K562 (cell line): ENCODE data around the gene NDUFA5. TPM values are rescaled to one million over a fixed set of nuclear protein-coding genes. Genes with fewer than 3 reads are reported as not detected.

ENCODE experiments used
- CBX2 ChIP-seq: fragments of 200-600 bp; sonication (generic); IDR thresholded peaks from one replicate; pipeline ENCODE4 v1.6.1; 2012; ENCODE audit warnings: mild to moderate bottlenecking, low read length, inconsistent platforms; ENCODE audit not compliant: insufficient read depth, poor library complexity, severe bottlenecking
- CBX3 ChIP-seq, 2 experiments: IDR thresholded peaks; 1 replicate in 1 of 2; 2 replicates in 1 of 2; pipeline ENCODE4 v1.6.1; 2012; ENCODE audit warnings: inconsistent platforms in 2 of 2, low read length in 2 of 2, borderline replicate concordance in 1 of 2, control low read depth in 1 of 2
- DPF2 ChIP-seq: fragments of 450-650 bp; IDR thresholded peaks from 2 replicates; pipeline ENCODE4 v1.6.1; 2016
- ELF4 ChIP-seq: fragments of 450-650 bp; formaldehyde crosslinking; IDR thresholded peaks from 2 replicates; pipeline ENCODE4 v1.4.0; 2022; ENCODE audit warnings: missing genetic modification characterization
- ETV6 ChIP-seq, 3 experiments: fragments of 150-350 bp in 1 of 3; sonication (generic) in 1 of 3; formaldehyde crosslinking in 1 of 3; IDR thresholded peaks; 2 replicates each; pipeline versions ENCODE4 v1.6.1 to v1.8.0; 2014 to 2022; ENCODE audit warnings: borderline replicate concordance in 2 of 3, low read depth in 2 of 3, antibody characterized with exemption in 1 of 3, low read length in 1 of 3, mild to moderate bottlenecking in 1 of 3, missing genetic modification reagents in 1 of 3
- FUS ChIP-seq: fragments of 200-400 bp; formaldehyde crosslinking; optimal IDR thresholded peaks from 2 replicates; pipeline ENCODE3; 2017; ENCODE audit warnings: low read depth, low read length
- HIVEP1 ChIP-seq: fragments of 250-450 bp; sonication (Bioruptor Pico); IDR thresholded peaks from 2 replicates; pipeline ENCODE4 v1.4.0; 2020; ENCODE audit warnings: mild to moderate bottlenecking
- HMGN3 ChIP-seq: IDR thresholded peaks from 2 replicates; pipeline ENCODE4 v1.6.1; 2011; ENCODE audit warnings: borderline replicate concordance, low read depth, mild to moderate bottlenecking, mixed read lengths, low read length; ENCODE audit not compliant: insufficient read length; ENCODE audit errors: extremely low read depth
- KLF6 ChIP-seq: fragments of 250-450 bp; sonication (Bioruptor Pico); IDR thresholded peaks from 2 replicates; pipeline ENCODE4 v1.4.0; 2020; ENCODE audit warnings: mild to moderate bottlenecking, moderate library complexity, borderline replicate concordance
- NFIX ChIP-seq: fragments of 250-450 bp; sonication (Bioruptor Pico); IDR thresholded peaks from 2 replicates; pipeline ENCODE4 v1.4.0; 2020; ENCODE audit warnings: low read depth, mild to moderate bottlenecking, moderate library complexity
- RAD51 ChIP-seq: fragments of 450-650 bp; IDR thresholded peaks from 2 replicates; pipeline ENCODE4 v1.7.1; 2016; ENCODE audit warnings: low read depth, mild to moderate bottlenecking, borderline replicate concordance
- RBM15 ChIP-seq: fragments of 200-400 bp; formaldehyde crosslinking; IDR thresholded peaks from 2 replicates; pipeline ENCODE4 v1.6.1; 2018; ENCODE audit warnings: mild to moderate bottlenecking, low read length, moderate library complexity; ENCODE audit not compliant: insufficient read depth
- RBM39 ChIP-seq: fragments of 200-400 bp; formaldehyde crosslinking; optimal IDR thresholded peaks from 2 replicates; pipeline ENCODE3; 2018; ENCODE audit warnings: low read depth, low read length
- SMAD4 ChIP-seq: fragments of 250-450 bp; sonication (Bioruptor Pico); conservative IDR thresholded peaks from 2 replicates; pipeline ENCODE4 v1.8.0; 2021; ENCODE audit warnings: inconsistent platforms, mild to moderate bottlenecking, moderate library complexity
- SMC3 ChIP-seq: conservative IDR thresholded peaks from 2 replicates; pipeline ENCODE4 v1.6.1; 2011; ENCODE audit warnings: low read depth, low read length, improper control_type of control experiment; ENCODE audit not compliant: insufficient read depth
- SNIP1 ChIP-seq: fragments of 450-650 bp; IDR thresholded peaks from 2 replicates; pipeline ENCODE4 v1.7.1; 2017; ENCODE audit warnings: low read depth, mild to moderate bottlenecking
- SOX6 ChIP-seq: fragments of 450-650 bp; IDR thresholded peaks from 2 replicates; pipeline ENCODE4 v1.6.1; 2014; ENCODE audit warnings: mild to moderate bottlenecking
- SRSF7 ChIP-seq: fragments of 200-400 bp; formaldehyde crosslinking; optimal IDR thresholded peaks from 2 replicates; pipeline ENCODE3; 2017; ENCODE audit warnings: mild to moderate bottlenecking, low read depth, low read length
- TAF7 ChIP-seq: fragments of 450-650 bp; IDR thresholded peaks from 2 replicates; pipeline ENCODE4 v1.6.1; 2016; ENCODE audit warnings: missing genetic modification characterization, missing compliant biosample characterization
- TEAD2 ChIP-seq: fragments of 450-650 bp; IDR thresholded peaks from 2 replicates; pipeline ENCODE4 v1.6.1; 2016; ENCODE audit warnings: missing genetic modification characterization, control low read depth, missing compliant biosample characterization
- ZEB2 ChIP-seq: fragments of 450-650 bp; IDR thresholded peaks from 2 replicates; pipeline ENCODE4 v1.6.1; 2016
- ZNF124 ChIP-seq: sonication (generic); formaldehyde crosslinking; IDR thresholded peaks from 2 replicates; pipeline ENCODE4 v1.8.1; 2022; ENCODE audit warnings: missing genetic modification reagents
- polyA plus RNA-seq, 8 experiments: library from polyadenylated mRNA; depleted of rRNA in 4 of 8; stranded (reverse) in 5 of 8; unstranded in 3 of 8; fragments of >200 nt; fragmentation: Nextera tagmentation in 2 of 8; fragmentation: Illumina TruSeq in 1 of 8; extraction: Ambion mirVana in 2 of 8; extraction: Trizol in 1 of 8; gene quantifications; 2 replicates each; pipeline versions ENCODE4 v1.2.1 to v1.2.3, GENCODE V29; 2011 to 2014; ENCODE audit warnings: inconsistent platforms in 1 of 8, missing spikeins in 1 of 8
- total RNA-seq, 7 experiments: library from RNA; depleted of rRNA in 6 of 7; stranded (reverse); fragments of >200 nt in 6 of 7; fragmentation: Illumina TruSeq in 2 of 7; extraction: Trizol in 2 of 7; gene quantifications; 2 replicates each; pipeline versions ENCODE4 v1.2.1 to v1.2.3, GENCODE V29; 2011 to 2021; ENCODE audit warnings: low replicate concordance in 1 of 7
- TF ChIP-seq, protein P1 (sequence below): sonication (generic); formaldehyde crosslinking; IDR thresholded peaks from 2 replicates; pipeline ENCODE4 v1.8.0; 2023; ENCODE audit warnings: mild to moderate bottlenecking, missing genetic modification reagents
- TF ChIP-seq, protein P2 (sequence below): fragments of 250-450 bp; sonication (Bioruptor Pico); IDR thresholded peaks from 2 replicates; pipeline ENCODE4 v1.5.0; 2020; ENCODE audit warnings: mild to moderate bottlenecking
- TF ChIP-seq, protein P3 (sequence below): fragments of 250-450 bp; sonication (Bioruptor Pico); IDR thresholded peaks from 2 replicates; pipeline ENCODE4 v1.8.0; 2022; ENCODE audit warnings: inconsistent platforms

Gene NDUFA5
- total and polyA plus RNA-seq, 9 of the 15 experiments (the other 6 are each of a cell fraction or from before 2014, with no cell fraction given), result 155 to 677 (median 269) TPM

DNA sequence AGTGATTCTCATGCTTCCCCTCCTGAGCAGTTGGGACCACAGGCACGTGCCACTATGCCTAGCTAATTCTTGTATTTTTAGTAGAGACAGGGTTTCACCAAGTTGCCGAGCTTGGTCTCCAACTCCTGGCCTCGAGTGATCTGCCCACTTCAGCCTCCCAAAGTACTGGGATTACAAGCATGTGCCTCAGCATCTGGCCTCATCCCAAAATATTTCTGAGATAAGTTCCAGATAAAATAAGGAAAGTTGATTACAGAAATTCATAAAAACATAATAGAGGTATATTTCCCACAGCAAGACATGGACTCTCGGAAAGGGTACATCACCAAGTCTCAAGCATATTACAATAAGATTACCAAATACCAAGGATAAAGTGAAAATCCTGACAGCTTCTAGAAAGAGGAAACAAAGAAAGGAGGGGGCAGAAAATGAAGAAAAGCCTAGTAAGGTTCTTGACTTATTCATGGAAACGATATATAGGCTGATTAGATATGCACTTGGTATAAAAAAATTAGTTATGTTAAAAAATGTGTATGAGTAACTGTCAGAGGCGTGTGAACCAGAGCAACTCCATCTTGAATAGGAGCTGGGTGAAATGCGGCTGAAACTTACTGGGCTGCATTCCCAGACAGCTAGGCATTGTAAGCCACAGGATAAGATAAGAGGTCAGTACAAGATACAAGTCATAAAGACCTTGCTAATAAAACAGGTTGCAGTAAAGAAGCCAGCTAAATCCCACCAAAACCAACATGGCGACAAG lies 58.2 kb downstream of the NDUFA5 start (continued):
- TF ChIP-seq SMAD4 (CRISPR knock-in tag) (peak; percentile 99), ETV6 (IDR thresholded peaks at IDR 0.05; ENCODE audit: borderline replicate concordance in 1 of 2, low read depth in 2 of 2, low read length in 1 of 2) (no peak), ETV6 (CRISPR knock-in tag; IDR thresholded peaks at IDR 0.05; ENCODE audit: borderline replicate concordance) (no peak), ZNF124 (CRISPR knock-in tag) (no peak), NFIX (CRISPR knock-in tag) (peak; percentile 50), SRSF7 (no peak), SMC3 (no peak), HMGN3 (no peak), RBM39 (no peak), SNIP1 (no peak), HIVEP1 (CRISPR knock-in tag) (peak; percentile 98), RBM15 (no peak), ZEB2 (no peak), CBX2 (no peak), FUS (no peak), ELF4 (peak; percentile 91), CBX3 (IDR thresholded peaks at IDR 0.05; ENCODE audit: borderline replicate concordance in 1 of 2, low read length in 2 of 2) (no peak), DPF2 (no peak), KLF6 (CRISPR knock-in tag) (peak; percentile 99), TAF7 (tag) (peak; percentile 44; the same call in 1 of the 2 replicates), TEAD2 (tag) (peak; percentile 76), RAD51 (no peak), SOX6 (no peak)
- TF ChIP-seq, protein P1, sequence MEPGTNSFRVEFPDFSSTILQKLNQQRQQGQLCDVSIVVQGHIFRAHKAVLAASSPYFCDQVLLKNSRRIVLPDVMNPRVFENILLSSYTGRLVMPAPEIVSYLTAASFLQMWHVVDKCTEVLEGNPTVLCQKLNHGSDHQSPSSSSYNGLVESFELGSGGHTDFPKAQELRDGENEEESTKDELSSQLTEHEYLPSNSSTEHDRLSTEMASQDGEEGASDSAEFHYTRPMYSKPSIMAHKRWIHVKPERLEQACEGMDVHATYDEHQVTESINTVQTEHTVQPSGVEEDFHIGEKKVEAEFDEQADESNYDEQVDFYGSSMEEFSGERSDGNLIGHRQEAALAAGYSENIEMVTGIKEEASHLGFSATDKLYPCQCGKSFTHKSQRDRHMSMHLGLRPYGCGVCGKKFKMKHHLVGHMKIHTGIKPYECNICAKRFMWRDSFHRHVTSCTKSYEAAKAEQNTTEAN, result no peak
- TF ChIP-seq, protein P2, sequence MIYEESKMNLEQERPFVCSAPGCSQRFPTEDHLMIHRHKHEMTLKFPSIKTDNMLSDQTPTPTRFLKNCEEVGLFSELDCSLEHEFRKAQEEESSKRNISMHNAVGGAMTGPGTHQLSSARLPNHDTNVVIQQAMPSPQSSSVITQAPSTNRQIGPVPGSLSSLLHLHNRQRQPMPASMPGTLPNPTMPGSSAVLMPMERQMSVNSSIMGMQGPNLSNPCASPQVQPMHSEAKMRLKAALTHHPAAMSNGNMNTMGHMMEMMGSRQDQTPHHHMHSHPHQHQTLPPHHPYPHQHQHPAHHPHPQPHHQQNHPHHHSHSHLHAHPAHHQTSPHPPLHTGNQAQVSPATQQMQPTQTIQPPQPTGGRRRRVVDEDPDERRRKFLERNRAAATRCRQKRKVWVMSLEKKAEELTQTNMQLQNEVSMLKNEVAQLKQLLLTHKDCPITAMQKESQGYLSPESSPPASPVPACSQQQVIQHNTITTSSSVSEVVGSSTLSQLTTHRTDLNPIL (CRISPR knock-in tag), result peak; percentile 93
- TF ChIP-seq, protein P3, sequence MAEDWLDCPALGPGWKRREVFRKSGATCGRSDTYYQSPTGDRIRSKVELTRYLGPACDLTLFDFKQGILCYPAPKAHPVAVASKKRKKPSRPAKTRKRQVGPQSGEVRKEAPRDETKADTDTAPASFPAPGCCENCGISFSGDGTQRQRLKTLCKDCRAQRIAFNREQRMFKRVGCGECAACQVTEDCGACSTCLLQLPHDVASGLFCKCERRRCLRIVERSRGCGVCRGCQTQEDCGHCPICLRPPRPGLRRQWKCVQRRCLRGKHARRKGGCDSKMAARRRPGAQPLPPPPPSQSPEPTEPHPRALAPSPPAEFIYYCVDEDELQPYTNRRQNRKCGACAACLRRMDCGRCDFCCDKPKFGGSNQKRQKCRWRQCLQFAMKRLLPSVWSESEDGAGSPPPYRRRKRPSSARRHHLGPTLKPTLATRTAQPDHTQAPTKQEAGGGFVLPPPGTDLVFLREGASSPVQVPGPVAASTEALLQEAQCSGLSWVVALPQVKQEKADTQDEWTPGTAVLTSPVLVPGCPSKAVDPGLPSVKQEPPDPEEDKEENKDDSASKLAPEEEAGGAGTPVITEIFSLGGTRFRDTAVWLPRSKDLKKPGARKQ (CRISPR knock-in tag), result peak; percentile 91
